ENCODE data around the gene DNAJC5. TPM values are rescaled to one million over a fixed set of nuclear protein-coding genes. Genes with fewer than 3 reads are reported as not detected.

DNAJC5 gene
- total RNA-seq, 1 donor from 2014 or later, result 44.2 TPM

GRCh38 chr20:63980806-63981728, 86.1 kb downstream of the DNAJC5 start, which contains the start of gene PRPF6:
Gene PRPF6 (plus strand): TSS chr20:63981132. CDS start chr20:63981246, 114 bp downstream.
- H3K4me1 Mint-ChIP-seq (ENCODE audit: low read depth), result peaks cover 40% of the 10 kb centered on the region
- DNase-seq (ENCODE audit: low spot score), result peak; percentile 97
- no peaks in the 10 kb centered on the region for H3K9me3 Mint-ChIP-seq (ENCODE audit: low read depth)
- peak within 1 kb of the TSS; percentile 89 for H3K27ac Mint-ChIP-seq (ENCODE audit: unreplicated experiment)
- peak within 1 kb of the TSS; percentile 87 for H3K4me3 Mint-ChIP-seq (ENCODE audit: unreplicated experiment)
- peaks cover 14% of the 10 kb centered on the region for H3K36me3 Mint-ChIP-seq (ENCODE audit: low read depth)
- no peaks in the 10 kb centered on the region for H3K27me3 Mint-ChIP-seq (ENCODE audit: low read depth)
- TF ChIP-seq, protein P1, sequence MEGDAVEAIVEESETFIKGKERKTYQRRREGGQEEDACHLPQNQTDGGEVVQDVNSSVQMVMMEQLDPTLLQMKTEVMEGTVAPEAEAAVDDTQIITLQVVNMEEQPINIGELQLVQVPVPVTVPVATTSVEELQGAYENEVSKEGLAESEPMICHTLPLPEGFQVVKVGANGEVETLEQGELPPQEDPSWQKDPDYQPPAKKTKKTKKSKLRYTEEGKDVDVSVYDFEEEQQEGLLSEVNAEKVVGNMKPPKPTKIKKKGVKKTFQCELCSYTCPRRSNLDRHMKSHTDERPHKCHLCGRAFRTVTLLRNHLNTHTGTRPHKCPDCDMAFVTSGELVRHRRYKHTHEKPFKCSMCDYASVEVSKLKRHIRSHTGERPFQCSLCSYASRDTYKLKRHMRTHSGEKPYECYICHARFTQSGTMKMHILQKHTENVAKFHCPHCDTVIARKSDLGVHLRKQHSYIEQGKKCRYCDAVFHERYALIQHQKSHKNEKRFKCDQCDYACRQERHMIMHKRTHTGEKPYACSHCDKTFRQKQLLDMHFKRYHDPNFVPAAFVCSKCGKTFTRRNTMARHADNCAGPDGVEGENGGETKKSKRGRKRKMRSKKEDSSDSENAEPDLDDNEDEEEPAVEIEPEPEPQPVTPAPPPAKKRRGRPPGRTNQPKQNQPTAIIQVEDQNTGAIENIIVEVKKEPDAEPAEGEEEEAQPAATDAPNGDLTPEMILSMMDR (IDR thresholded peaks at IDR 0.05), result peak; percentile 97

DNA sequence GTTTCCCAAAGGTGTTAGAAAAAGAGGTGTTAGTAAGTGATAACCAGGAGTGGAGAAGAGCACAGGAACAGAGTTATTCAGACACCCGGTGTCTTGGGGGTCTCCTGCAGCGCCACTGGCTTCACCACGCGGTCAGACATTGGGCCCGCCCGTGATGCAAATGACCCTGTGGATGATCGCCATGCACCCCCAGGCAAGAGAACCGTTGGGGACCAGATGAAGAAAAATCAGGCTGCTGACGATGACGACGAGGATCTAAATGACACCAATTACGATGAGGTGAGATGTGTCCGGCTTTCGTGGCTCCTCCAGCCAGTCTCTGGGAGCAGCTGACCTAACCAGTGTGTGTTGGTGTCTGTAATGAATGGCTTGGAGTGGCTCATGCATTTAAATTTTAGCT, 88.0 kb downstream of the DNAJC5 start:
- Mint-ChIP-seq H3K4me1 (ENCODE audit: low read depth) (peaks cover 34% of the 10 kb centered on the region), H3K27me3 (ENCODE audit: low read depth) (no peaks in the 10 kb centered on the region), H3K4me3 (ENCODE audit: unreplicated experiment) (peak overlapping the region; percentile 40), H3K36me3 (ENCODE audit: low read depth) (peaks cover 15% of the 10 kb centered on the region), H3K27ac (ENCODE audit: unreplicated experiment) (no peak overlapping the region), H3K9me3 (ENCODE audit: low read depth) (no peaks in the 10 kb centered on the region)
- DNase-seq (ENCODE audit: low spot score), result no peak
- TF ChIP-seq, protein P1 (IDR thresholded peaks at IDR 0.05), result no peak

Small RNA genes lying within 50 kb of the gene (microRNA-seq; reads per million reads assigned to microRNA genes)
- gene MIR1914 (ENCODE audit: borderline number of aligned reads), result not detected
- not detected for gene MIR647 (ENCODE audit: borderline number of aligned reads)
- not detected for gene MIR941-1 (ENCODE audit: borderline number of aligned reads)
- not detected for gene MIR941-2 (ENCODE audit: borderline number of aligned reads)
- not detected for gene MIR941-3 (ENCODE audit: borderline number of aligned reads)
- gene MIR941-4 (ENCODE audit: borderline number of aligned reads), result not detected
- not detected for gene MIR941-5 (ENCODE audit: borderline number of aligned reads)

Other genes with a start within 250 kb of the DNAJC5 start
- 7.8 to 15.0 TPM (median 7.8 TPM) in 3 replicates for gene STMN3, start 241.7 kb upstream of the DNAJC5 start, total RNA-seq
- 20.4 to 45.3 TPM (median 21.9 TPM) in 3 replicates for gene RTEL1, start 236.8 kb upstream of the DNAJC5 start, total RNA-seq
- 0.79 to 0.99 TPM in 2 of 3 replicates, not detected in the other for gene TNFRSF6B, start 198.5 kb upstream of the DNAJC5 start, total RNA-seq
- 37.8 to 47.4 TPM (median 39.8 TPM) in 3 replicates for gene ARFRP1, start 187.2 kb upstream of the DNAJC5 start, total RNA-seq
- gene ZGPAT, start 187.1 kb upstream of the DNAJC5 start, total RNA-seq, result 19.2 to 25.6 TPM (median 20.6 TPM) in 3 replicates
- 6.8 to 9.7 TPM (median 7.1 TPM) in 3 replicates for gene LIME1, start 158.5 kb upstream of the DNAJC5 start, total RNA-seq
- 90.7 to 105 TPM (median 101 TPM) in 3 replicates for gene SLC2A4RG, start 155.3 kb upstream of the DNAJC5 start, total RNA-seq
- gene ZBTB46, start 63.9 kb upstream of the DNAJC5 start, total RNA-seq, result 5.9 to 8.3 TPM (median 6.0 TPM) in 3 replicates
- not detected in 3 replicates for gene ABHD16B, start 33.6 kb upstream of the DNAJC5 start, total RNA-seq
- gene TPD52L2, start 29.9 kb upstream of the DNAJC5 start, total RNA-seq, result 102 to 141 TPM (median 138 TPM) in 3 replicates
- 24.3 to 27.5 TPM (median 27.2 TPM) in 3 replicates for gene UCKL1, start 61.3 kb downstream of the DNAJC5 start, total RNA-seq
- 36.5 to 44.3 TPM (median 37.2 TPM) in 3 replicates for gene ZNF512B, start 74.8 kb downstream of the DNAJC5 start, total RNA-seq
- 3.8 to 4.7 TPM (median 4.3 TPM) in 3 replicates for gene SAMD10, start 84.5 kb downstream of the DNAJC5 start, total RNA-seq
- gene PRPF6, start 86.0 kb downstream of the DNAJC5 start, total RNA-seq, result 49.0 to 56.6 TPM (median 49.5 TPM) in 3 replicates
- gene C20orf204, start 141.1 kb downstream of the DNAJC5 start, total RNA-seq, result 0.77 to 3.3 TPM (median 0.97 TPM) in 3 replicates
- 2.1 to 2.8 TPM (median 2.3 TPM) in 3 replicates for gene SOX18, start 154.5 kb downstream of the DNAJC5 start, total RNA-seq
- 57.1 to 59.2 TPM (median 57.6 TPM) in 3 replicates for gene TCEA2, start 168.1 kb downstream of the DNAJC5 start, total RNA-seq
- 15.7 to 18.5 TPM (median 18.1 TPM) in 3 replicates for gene RGS19, start 184.4 kb downstream of the DNAJC5 start, total RNA-seq
- 3.2 to 4.6 TPM (median 3.5 TPM) in 3 replicates for gene OPRL1, start 185.0 kb downstream of the DNAJC5 start, total RNA-seq
- 0.55 to 1.4 TPM in 2 of 3 replicates, not detected in the other for gene LKAAEAR1, start 189.3 kb downstream of the DNAJC5 start, total RNA-seq
- not detected in 3 replicates for gene NPBWR2, start 212.4 kb downstream of the DNAJC5 start, total RNA-seq